Naive thymus-derived CD8-positive, alpha-beta T cell (primary cell): Measurements from ENCODE around the gene SMG1. TPM values are rescaled to one million over a fixed set of nuclear protein-coding genes. Genes with fewer than 3 reads are reported as not detected.

ENCODE experiments used
- ATAC-seq, 2 donors: fragments of 150-1000 bp; cut with Tn5 transposase in 1 of 2; sonication (Bioruptor Pico), chemical (Tn5 transposase) in 1 of 2; 1 replicate in 1 of 2; 2 replicates in 1 of 2; pipeline ENCODE4 v1.10.0; 2021; ENCODE audit warnings: mild to moderate bottlenecking in 2 of 2, moderate library complexity in 2 of 2
- POLR2A ChIA-PET: fragments of 350-600 bp; sonication (Branson Sonifier 250); formaldehyde crosslinking; loops from one replicate; lab custom pipeline; 2021; ENCODE audit warnings: antibody characterized with exemption; lab: Charles Lee
- DNase-seq, 10 donors: peaks; one replicate each; pipeline versions ENCODE4 v3.0.0 to v3.0.0-alpha.2; 2020 to 2022
- H3K27ac Mint-ChIP-seq, 10 donors: one replicate each; pipeline ENCODE4 v1.8.0; 2020 to 2022; ENCODE audit warnings: mild to moderate bottlenecking in 10 of 10, mixed read lengths in 10 of 10, moderate library complexity in 4 of 10, inconsistent platforms in 1 of 10
- H3K27me3 Mint-ChIP-seq, 5 donors: one replicate each; pipeline ENCODE4 v1.8.0; 2021 to 2022; ENCODE audit warnings: mixed read lengths in 5 of 5
- H3K36me3 Mint-ChIP-seq, 3 donors: one replicate each; pipeline ENCODE4 v1.8.0; 2020 to 2022; ENCODE audit warnings: mixed read lengths in 3 of 3, mild to moderate bottlenecking in 2 of 3, inconsistent platforms in 1 of 3
- H3K4me1 Mint-ChIP-seq, 4 donors: one replicate each; pipeline ENCODE4 v1.8.0; 2021 to 2022; ENCODE audit warnings: mixed read lengths in 4 of 4
- H3K4me3 Mint-ChIP-seq, 10 donors: one replicate each; pipeline ENCODE4 v1.8.0; 2020 to 2022; ENCODE audit warnings: mild to moderate bottlenecking in 10 of 10, mixed read lengths in 10 of 10, moderate library complexity in 6 of 10, inconsistent platforms in 1 of 10
- H3K9me3 Mint-ChIP-seq, 9 donors: one replicate each; pipeline ENCODE4 v1.8.0; 2020 to 2022; ENCODE audit warnings: mixed read lengths in 9 of 9, mild to moderate bottlenecking in 3 of 9, inconsistent platforms in 1 of 9, moderate library complexity in 1 of 9
- polyA plus RNA-seq, 3 donors: library from polyadenylated mRNA; unstranded; fragments of 300-500 nt; fragmentation: Illumina TruSeq; gene quantifications; one replicate each; pipeline ENCODE4 v1.2.3, GENCODE V29; 2021
- total RNA-seq, 8 experiments: library from RNA in 2 of 8; stranded (reverse) in 2 of 8; gene quantifications; one replicate each; pipeline ENCODE4 v1.2.3 and lab custom pipeline; 2021 to 2026

Gene SMG1
- total and polyA plus RNA-seq, 5 experiments from 2014 or later: 8.4 to 139 (median 16.5) TPM

DNA sequence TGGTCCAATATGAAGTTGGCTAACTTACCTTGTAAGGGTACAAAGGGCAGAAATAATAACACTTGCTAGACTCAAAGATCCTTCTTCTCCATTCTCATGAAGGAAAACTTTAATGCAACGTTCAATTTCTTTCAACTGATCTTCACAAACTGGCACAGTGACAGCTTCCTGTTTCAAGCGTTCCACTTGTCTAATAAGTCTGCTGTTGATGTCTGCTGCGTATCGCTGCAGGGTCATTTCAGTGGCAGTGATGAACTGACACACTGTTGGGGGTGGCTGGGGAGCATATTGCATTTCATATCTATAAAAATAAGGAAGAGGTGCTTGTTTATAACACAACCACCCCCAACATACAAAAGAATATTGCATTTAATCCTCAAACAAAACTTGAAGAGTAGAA is 91.3 kb downstream of the SMG1 start:
- H3K27ac Mint-ChIP-seq: peak overlapping the region in 1 of 10 donors; percentile 17
- H3K9me3 Mint-ChIP-seq: no peaks in the 10 kb centered on the region
- H3K4me3 Mint-ChIP-seq: no peak overlapping the region
- H3K27me3 Mint-ChIP-seq: no peaks in the 10 kb centered on the region
- H3K4me1 Mint-ChIP-seq: no peaks in the 10 kb centered on the region
- no peak for ATAC-seq
- no peak for DNase-seq
- POLR2A ChIA-PET: interaction anchor here (0.8 kb wide), 1 partner anchor 48 kb away, joined by 3 read pairs; no protein-coding TSS in a partner anchor
- H3K36me3 Mint-ChIP-seq: peaks cover 12 to 86% (median 30%) of the 10 kb centered on the region in 3 donors

DNA sequence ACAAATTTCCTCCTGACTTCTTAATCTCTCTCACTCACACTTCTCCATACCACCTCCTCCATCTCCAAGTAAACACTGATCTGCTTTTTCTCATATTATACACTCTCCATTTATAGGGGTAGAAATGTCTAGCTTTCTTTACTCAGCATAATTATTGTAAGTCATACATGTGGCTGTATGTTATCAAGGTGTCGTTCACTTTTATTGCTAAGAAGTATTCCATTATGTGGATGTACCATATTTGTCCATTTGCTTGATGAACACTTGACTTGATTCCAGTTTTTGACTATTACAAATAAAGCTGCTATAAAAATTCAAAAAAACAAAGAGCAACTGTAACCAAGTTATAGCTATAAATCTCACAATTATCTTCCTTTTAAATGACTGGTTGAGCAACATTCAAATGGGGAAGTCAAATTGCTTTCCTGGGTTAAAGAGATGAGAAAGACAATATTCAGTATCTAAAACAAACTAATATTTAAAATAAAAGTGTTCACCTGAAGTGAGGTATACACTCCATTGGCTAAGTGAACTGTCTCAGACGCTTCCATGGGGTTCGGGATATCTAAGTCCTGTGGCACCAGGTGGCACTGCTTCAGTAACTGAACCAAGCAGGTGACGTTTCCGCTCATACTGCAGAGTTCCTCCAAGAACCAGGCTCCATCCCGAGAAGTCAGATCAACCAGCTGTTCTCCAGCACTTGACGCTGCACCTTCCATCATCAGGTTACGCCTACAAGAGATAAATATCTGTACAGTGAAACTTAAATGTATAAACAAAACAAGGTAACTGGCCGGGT is 92.3 kb downstream of the SMG1 start:
- Mint-ChIP-seq H3K4me3 (no peak overlapping the region), H3K4me1 (no peaks in the 10 kb centered on the region), H3K27ac (peak overlapping the region in 2 of 10 donors; percentile 53 to 58), H3K9me3 (no peaks in the 10 kb centered on the region), H3K27me3 (no peaks in the 10 kb centered on the region), H3K36me3 (peaks cover 12 to 87% (median 35%) of the 10 kb centered on the region in 3 donors)
- POLR2A ChIA-PET: no interaction called here
- DNase-seq (no peak), ATAC-seq (no peak)

DNA sequence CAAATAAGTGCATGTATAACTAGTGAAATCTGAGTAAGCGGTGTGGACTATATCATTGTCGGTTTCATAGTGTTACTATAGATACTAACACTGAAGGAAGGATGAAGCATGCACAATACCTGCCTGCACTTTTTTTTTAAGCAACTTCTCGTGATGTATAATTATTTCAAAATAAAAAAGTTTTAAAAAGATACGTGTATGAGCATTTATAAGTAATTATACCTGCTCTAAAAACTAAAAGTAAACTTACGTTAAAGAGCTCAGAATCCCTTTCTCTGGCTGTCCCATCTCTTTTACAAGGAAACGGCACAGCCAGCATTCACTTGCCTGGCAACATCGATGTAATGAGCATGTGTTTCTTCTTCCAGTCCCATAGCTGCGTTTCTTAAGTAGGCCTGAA is 93.6 kb downstream of the SMG1 start:
- Mint-ChIP-seq H3K4me3 (no peak overlapping the region), H3K9me3 (no peaks in the 10 kb centered on the region), H3K36me3 (peaks cover 10 to 87% (median 38%) of the 10 kb centered on the region in 3 donors), H3K27ac (no peak overlapping the region), H3K4me1 (peaks cover 0 to 2% (median 0%) of the 10 kb centered on the region in 4 donors), H3K27me3 (no peaks in the 10 kb centered on the region)
- no peak for DNase-seq
- POLR2A ChIA-PET: no interaction called here
- no peak for ATAC-seq

DNA sequence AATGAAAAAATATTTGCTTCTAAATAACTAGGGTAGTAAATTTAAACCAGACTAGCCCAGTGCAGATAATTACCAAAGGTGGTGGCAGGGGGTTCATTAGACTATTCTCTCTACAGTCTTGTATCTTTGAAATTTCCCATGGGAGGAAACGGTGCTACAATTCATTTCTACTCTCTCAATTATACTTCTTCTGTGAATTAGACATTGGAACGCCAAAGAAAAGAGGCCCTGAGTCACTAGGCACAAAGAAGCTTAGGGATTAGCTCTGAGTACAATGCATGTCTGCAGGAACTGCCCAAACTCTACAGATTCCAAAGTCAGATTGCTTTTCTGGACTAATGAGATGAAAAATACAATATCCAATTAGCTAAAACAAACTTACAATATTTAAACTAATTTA is 94.2 kb downstream of the SMG1 start:
- DNase-seq (no peak), ATAC-seq (no peak)
- peaks cover 10 to 84% (median 34%) of the 10 kb centered on the region in 3 donors for H3K36me3 Mint-ChIP-seq
- no peak overlapping the region for H3K27ac Mint-ChIP-seq
- POLR2A ChIA-PET: no interaction called here
- peaks cover 0 to 2% (median 0%) of the 10 kb centered on the region in 4 donors for H3K4me1 Mint-ChIP-seq
- H3K27me3 Mint-ChIP-seq: no peaks in the 10 kb centered on the region
- no peaks in the 10 kb centered on the region for H3K9me3 Mint-ChIP-seq
- H3K4me3 Mint-ChIP-seq: no peak overlapping the region

DNA sequence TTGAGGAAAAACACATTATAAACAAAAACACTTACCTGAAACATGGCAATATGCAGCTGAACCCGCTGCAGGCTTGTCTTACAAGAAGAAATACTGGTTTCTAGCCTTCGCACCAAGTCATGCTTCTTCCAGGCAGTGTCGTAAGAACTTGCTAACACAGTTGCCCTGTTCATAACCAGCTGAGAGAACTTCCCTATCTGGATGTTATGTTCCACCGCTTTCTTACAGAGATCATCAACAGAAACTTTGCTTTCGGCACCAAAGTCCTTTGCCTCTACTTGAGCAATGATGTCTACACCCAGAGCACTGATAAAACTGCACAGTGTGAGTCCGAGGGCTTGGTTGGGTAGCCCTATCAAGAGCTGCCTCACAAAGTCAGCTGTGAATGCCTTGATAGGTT is 97.0 kb downstream of the SMG1 start:
- no peak overlapping the region for H3K27ac Mint-ChIP-seq
- H3K9me3 Mint-ChIP-seq: no peaks in the 10 kb centered on the region
- H3K4me3 Mint-ChIP-seq: no peak overlapping the region
- ATAC-seq (no peak), DNase-seq (no peak)
- H3K4me1 Mint-ChIP-seq: peaks cover 0 to 2% (median 0%) of the 10 kb centered on the region in 4 donors
- POLR2A ChIA-PET: interaction anchor here (0.6 kb wide), 1 partner anchor 106 kb away, joined by 3 read pairs; no protein-coding TSS in a partner anchor
- no peaks in the 10 kb centered on the region for H3K27me3 Mint-ChIP-seq
- peaks cover 10 to 59% (median 20%) of the 10 kb centered on the region in 3 donors for H3K36me3 Mint-ChIP-seq

DNA sequence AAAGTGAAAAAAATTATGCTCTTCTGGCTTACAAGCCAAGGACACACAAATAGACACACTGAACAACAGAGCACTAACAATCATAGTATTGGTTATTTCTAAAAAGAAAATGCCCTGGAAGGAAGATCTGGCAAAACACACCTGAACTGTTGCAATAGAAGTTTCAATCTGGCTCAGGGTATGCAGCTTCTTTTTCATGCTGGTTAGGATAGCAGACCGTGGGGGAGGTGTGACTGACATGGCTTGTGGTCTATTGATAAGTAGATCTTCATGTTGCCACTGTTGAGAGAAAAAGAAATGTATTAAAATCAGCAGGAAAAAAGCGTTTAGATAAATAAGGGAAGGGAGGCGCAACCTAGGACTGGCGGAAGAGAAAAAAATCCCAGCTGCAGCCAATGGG is 98.3 kb downstream of the SMG1 start:
- ATAC-seq (no peak), DNase-seq (no peak)
- Mint-ChIP-seq H3K36me3 (peaks cover 5 to 50% (median 16%) of the 10 kb centered on the region in 3 donors), H3K27me3 (no peaks in the 10 kb centered on the region), H3K27ac (peak overlapping the region in 3 of 10 donors; percentile 41 to 79 (median 64)), H3K4me3 (no peak overlapping the region), H3K9me3 (no peaks in the 10 kb centered on the region), H3K4me1 (peaks cover 0 to 2% (median 0%) of the 10 kb centered on the region in 4 donors)
- POLR2A ChIA-PET: no interaction called here

DNA sequence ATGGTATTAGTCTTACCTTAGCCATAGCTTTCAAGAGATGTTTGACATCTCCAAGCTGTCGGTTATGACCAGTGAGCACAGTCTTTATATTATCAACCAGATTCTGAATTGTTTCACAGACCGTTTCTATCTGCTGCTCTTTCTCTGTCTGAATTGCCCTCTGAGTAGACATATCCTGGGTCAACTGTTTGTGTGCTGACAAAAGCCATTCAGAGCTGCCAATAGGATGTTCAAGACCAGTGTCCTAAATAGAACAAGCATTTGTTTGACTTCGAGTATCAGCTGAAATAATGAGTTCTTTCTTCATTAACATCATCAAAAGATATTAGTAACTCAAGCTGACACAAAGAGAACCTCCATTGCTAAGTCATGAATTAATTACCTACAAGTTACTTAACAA is 109.9 kb downstream of the SMG1 start:
- Mint-ChIP-seq H3K27me3 (no peaks in the 10 kb centered on the region), H3K36me3 (peaks cover 10 to 69% (median 23%) of the 10 kb centered on the region in 3 donors), H3K4me1 (peaks cover 1 to 13% (median 11%) of the 10 kb centered on the region in 4 donors), H3K9me3 (no peaks in the 10 kb centered on the region), H3K27ac (no peak overlapping the region), H3K4me3 (no peak overlapping the region)
- ATAC-seq: no peak
- POLR2A ChIA-PET: no interaction called here
- no peak for DNase-seq

DNA sequence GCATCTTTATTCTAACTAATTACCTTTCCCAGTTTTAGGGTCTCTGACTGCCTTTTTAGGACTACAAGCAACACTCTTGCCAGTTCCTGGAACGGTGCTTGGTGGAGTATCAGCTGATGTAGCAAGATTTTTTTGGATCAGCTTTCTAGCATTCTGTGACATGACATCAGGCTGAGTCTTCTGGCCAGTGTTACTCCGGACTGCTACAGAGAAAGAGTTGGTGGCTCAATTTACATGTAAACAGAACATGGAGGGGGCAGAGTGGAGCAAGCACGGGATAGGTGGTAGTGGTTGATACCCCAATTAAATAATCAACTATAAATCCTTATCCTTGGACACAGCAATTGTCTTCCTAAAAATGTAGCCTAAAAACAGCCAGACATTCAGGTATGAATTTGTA is 114.3 kb downstream of the SMG1 start:
- Mint-ChIP-seq H3K36me3 (peaks cover 19 to 81% (median 29%) of the 10 kb centered on the region in 3 donors), H3K27ac (peak overlapping the region in 1 of 10 donors; percentile 8), H3K4me3 (no peak overlapping the region), H3K27me3 (no peaks in the 10 kb centered on the region), H3K4me1 (no peaks in the 10 kb centered on the region), H3K9me3 (no peaks in the 10 kb centered on the region)
- DNase-seq: no peak
- ATAC-seq: no peak
- POLR2A ChIA-PET: no interaction called here

DNA sequence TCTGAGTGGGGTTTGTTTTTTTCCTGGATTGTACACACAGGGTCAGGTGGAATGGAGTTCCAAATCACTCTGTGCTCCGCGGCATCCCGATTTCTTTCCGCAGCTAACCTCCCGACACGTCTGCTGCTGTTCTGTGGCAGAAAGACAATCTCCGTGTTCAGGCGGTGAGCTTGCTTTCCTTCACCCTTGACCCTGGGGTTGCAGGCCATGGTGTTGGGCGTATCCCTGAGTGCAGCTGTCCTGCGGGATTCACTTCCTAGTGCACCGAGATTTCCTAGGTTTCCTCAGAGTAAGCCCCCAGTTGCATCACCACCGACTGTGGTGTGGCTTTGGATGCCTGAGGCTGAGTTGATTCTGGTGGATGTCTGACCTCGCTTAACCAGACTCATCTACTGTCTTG is 117.0 kb downstream of the SMG1 start:
- POLR2A ChIA-PET: no interaction called here
- Mint-ChIP-seq H3K36me3 (peaks cover 19 to 63% (median 26%) of the 10 kb centered on the region in 3 donors), H3K27me3 (no peaks in the 10 kb centered on the region), H3K4me1 (peaks cover under 1 to 11% (median 4%) of the 10 kb centered on the region in 4 donors), H3K9me3 (no peaks in the 10 kb centered on the region), H3K27ac (peak overlapping the region in 1 of 10 donors; percentile 4), H3K4me3 (no peak overlapping the region)
- no peak for ATAC-seq
- DNase-seq: no peak

DNA sequence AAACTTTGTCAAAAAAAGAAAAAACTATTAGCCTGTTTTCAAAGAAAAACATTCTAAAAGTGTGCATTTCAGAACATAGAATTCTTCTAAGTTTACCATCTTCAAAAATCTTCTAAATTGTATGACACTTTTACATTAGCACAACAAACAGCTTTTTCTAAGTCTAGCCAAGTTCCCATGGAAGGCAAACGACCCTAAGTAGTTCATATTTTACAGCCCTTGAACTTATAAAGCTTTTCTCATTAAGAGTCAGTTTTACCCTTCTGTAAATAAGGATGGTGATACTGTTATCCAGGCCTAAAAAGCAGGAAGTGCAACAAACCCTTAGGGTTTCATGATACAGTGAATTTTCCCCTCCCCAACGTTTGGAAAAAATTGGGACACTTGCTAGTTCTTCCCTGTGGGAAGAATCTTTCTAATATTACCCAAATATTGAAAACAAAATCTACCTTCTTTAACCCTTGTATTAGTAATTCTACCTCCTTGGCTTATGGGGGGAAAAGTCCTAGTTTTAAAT is 120.9 kb downstream of the SMG1 start:
- H3K36me3 Mint-ChIP-seq: peaks cover 10 to 36% (median 11%) of the 10 kb centered on the region in 3 donors
- POLR2A ChIA-PET: interaction anchor here (6.8 kb wide), 1 partner anchor 15 kb away, joined by 106 read pairs; the partner anchor contains the start of gene RPS15A

DNA sequence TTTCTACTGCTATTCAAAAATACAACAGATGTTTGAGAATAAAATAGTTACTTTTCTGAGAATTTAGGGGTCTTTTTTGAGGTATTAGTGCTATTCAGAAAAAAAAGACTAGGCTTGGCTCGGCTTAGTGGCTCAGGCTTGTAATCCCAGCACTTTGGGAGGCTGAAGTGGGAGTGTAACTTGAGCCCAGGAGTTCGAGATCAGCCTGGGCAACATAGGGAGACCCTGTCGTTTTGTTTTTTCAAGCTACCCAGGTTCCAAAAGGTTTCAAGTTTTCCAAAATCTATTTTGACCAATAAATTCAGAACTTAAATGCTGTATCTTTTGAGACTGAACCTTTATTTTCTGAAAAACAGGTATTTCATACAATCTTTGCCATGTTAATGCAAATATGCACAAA is 121.7 kb downstream of the SMG1 start:
- H3K27me3 Mint-ChIP-seq: no peaks in the 10 kb centered on the region
- ATAC-seq (no peak), DNase-seq (no peak)
- H3K4me3 Mint-ChIP-seq: peak overlapping the region in 1 of 10 donors; percentile 56
- H3K36me3 Mint-ChIP-seq: peaks cover 7 to 28% (median 9%) of the 10 kb centered on the region in 3 donors
- peak overlapping the region in 7 of 10 donors; percentile 38 to 94 (median 55) for H3K27ac Mint-ChIP-seq
- POLR2A ChIA-PET: interaction anchor here (6.8 kb wide), 1 partner anchor 14 kb away, joined by 106 read pairs; the partner anchor contains the start of gene RPS15A
- peaks cover 19 to 49% (median 39%) of the 10 kb centered on the region in 4 donors for H3K4me1 Mint-ChIP-seq
- H3K9me3 Mint-ChIP-seq: peaks cover 0 to 2% (median 0%) of the 10 kb centered on the region in 9 donors

More for the DNA sequence above, 120.9 kb downstream of the SMG1 start:
- DNase-seq (no peak), ATAC-seq (no peak)
- H3K27ac Mint-ChIP-seq: peak overlapping the region in 2 of 10 donors; percentile 90 to 94
- H3K27me3 Mint-ChIP-seq: no peaks in the 10 kb centered on the region
- no peak overlapping the region for H3K4me3 Mint-ChIP-seq
- peaks cover 0 to 2% (median 0%) of the 10 kb centered on the region in 9 donors for H3K9me3 Mint-ChIP-seq
- H3K4me1 Mint-ChIP-seq: peaks cover 12 to 41% (median 31%) of the 10 kb centered on the region in 4 donors

DNA sequence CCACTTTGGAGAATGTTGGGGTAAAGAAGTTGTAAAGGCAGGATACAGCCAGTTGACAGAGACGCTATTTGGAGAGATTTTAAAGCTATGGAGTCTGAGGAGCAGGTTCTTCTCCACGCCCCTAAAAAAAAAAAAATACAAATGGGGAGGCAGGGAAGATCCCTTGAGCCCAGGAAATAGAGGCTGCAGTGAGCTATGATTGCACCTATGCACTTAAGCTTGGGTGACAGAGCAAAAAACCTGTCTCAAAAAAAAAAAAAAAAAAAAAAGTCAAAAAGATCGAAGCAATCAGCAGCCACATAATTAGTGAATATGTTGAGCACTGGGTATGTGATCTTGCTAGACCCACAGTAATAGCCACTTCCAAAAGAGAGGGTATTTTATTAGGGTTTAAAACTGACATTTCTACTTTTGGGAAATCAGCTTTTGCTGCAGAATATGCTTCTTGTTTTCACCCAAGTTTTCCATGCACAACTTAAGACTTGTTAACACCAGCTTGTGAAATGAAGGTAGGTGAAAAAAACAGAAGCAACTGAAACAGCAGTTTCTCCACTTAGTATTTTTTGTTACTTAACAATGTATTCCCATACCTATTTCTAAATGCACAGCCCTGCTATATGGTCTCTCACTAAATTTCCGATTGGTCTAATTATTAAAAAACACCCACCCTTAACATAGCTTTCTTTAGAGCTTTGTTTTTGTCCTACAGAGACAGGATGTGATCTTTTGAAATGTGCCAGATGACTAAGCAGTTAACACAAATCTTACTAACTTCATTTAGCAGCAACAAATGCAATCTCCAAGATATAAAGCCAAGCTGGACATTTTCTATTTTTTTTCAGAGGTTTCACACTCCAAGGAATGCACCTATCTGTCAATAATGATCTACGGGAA is 122.4 kb downstream of the SMG1 start:
- Mint-ChIP-seq H3K36me3 (peaks cover 4 to 21% (median 5%) of the 10 kb centered on the region in 3 donors), H3K4me3 (peak overlapping the region in 5 of 10 donors; percentile 23 to 56 (median 30)), H3K27ac (peak overlapping the region in 9 of 10 donors; percentile 13 to 94 (median 63)), H3K4me1 (peaks cover 19 to 56% (median 42%) of the 10 kb centered on the region in 4 donors), H3K9me3 (peaks cover 0 to 2% (median 0%) of the 10 kb centered on the region in 9 donors), H3K27me3 (no peaks in the 10 kb centered on the region)
- DNase-seq (no peak), ATAC-seq (no peak)
- POLR2A ChIA-PET: interaction anchor here (6.8 kb wide), 1 partner anchor 13 kb away, joined by 106 read pairs; the partner anchor contains the start of gene RPS15A
